MCF 10A (cell line): ENCODE data around the gene PTH2. TPM values are rescaled to one million over a fixed set of nuclear protein-coding genes. Genes with fewer than 3 reads are reported as not detected.

ENCODE experiments used
- BruUV-seq: library from RNA; stranded (reverse); fragments of 400-500 nt; replicated peaks from 2 replicates; lab custom pipeline; 2021; lab: Mats Ljungman, UMichigan
- CTCF ChIA-PET: fragments of 300-600 bp; sonication (Branson Sonifier 250); formaldehyde crosslinking; extraction: SDS; loops from one replicate; lab custom pipeline; 2021; ENCODE audit warnings: antibody characterized with exemption, inconsistent platforms; lab: Yijun Ruan, JAX
- POLR2A ChIA-PET: fragments of 300-600, 350-650 bp; sonication (Branson Sonifier 250); formaldehyde crosslinking; extraction: SDS; loops from one replicate; lab custom pipeline; 2020; ENCODE audit warnings: antibody characterized with exemption, inconsistent platforms; lab: Yijun Ruan, JAX
- DNase-seq: peaks from one replicate; pipeline ENCODE4 v3.0.0-alpha.2; 2018; ENCODE audit not compliant: unreplicated experiment
- H3K27ac Mint-ChIP-seq: one replicate; pipeline ENCODE4 v1.8.0; 2022; ENCODE audit warnings: mild to moderate bottlenecking, low read depth, mixed read lengths; ENCODE audit not compliant: unreplicated experiment
- H3K27me3 Mint-ChIP-seq: one replicate; pipeline ENCODE4 v1.8.0; 2022; ENCODE audit warnings: mixed read lengths; ENCODE audit not compliant: insufficient read depth, unreplicated experiment
- H3K36me3 Mint-ChIP-seq: one replicate; pipeline ENCODE4 v1.8.0; 2022; ENCODE audit warnings: mild to moderate bottlenecking, moderate library complexity, mixed read lengths; ENCODE audit not compliant: insufficient read depth, unreplicated experiment
- H3K4me1 Mint-ChIP-seq: one replicate; pipeline ENCODE4 v1.8.0; 2022; ENCODE audit warnings: mixed read lengths; ENCODE audit not compliant: insufficient read depth, unreplicated experiment
- H3K4me3 Mint-ChIP-seq: one replicate; pipeline ENCODE4 v1.8.0; 2022; ENCODE audit warnings: mild to moderate bottlenecking, moderate library complexity, mixed read lengths; ENCODE audit not compliant: unreplicated experiment
- H3K9me3 Mint-ChIP-seq: one replicate; pipeline ENCODE4 v1.8.0; 2022; ENCODE audit warnings: mixed read lengths; ENCODE audit not compliant: unreplicated experiment
- CTCF ChIP-seq: fragments of 200-600 bp; IDR thresholded peaks from one replicate; pipeline ENCODE4 v1.8.0; 2022; ENCODE audit warnings: antibody characterized with exemption, mild to moderate bottlenecking; ENCODE audit not compliant: unreplicated experiment
- intact Hi-C: fragments of 100-400 bp; cut with micrococcal nuclease; formaldehyde crosslinking; loops from 2 replicates; pipeline ENCODE4 v1.14.1; 2022
- total RNA-seq: library from RNA; stranded (reverse); gene quantifications from 2 replicates; pipeline ENCODE4 v1.2.3, GENCODE V29; 2022

PTH2 gene
- total RNA-seq, 1 experiment from 2014 or later = not detected

- intact Hi-C loops = no loop called here
- no TSS peak for BruUV-seq
- peaks cover 77% of the 10 kb centered on the region for H3K27me3 Mint-ChIP-seq
- H3K27ac Mint-ChIP-seq = no peak overlapping the region
- ChIA-PET POLR2A (interaction anchor here (1.1 kb wide), 1 partner anchor 45 kb away, joined by 3 read pairs; no protein-coding TSS in a partner anchor), CTCF (interaction anchor here (0.7 to 1.1 kb wide), 3 partner anchors 16 to 69 kb away, joined by 3 to 4 read pairs (median 3); no protein-coding TSS in a partner anchor)
- H3K36me3 Mint-ChIP-seq = no peaks in the 10 kb centered on the region
- no peaks in the 10 kb centered on the region for H3K9me3 Mint-ChIP-seq
- no peak for DNase-seq
- H3K4me3 Mint-ChIP-seq = no peak overlapping the region
- peaks cover 6% of the 10 kb centered on the region for H3K4me1 Mint-ChIP-seq
- TF ChIP-seq CTCF = no peak
Observed at GRCh38 chr19:49427339-49427738, 4.1 kb upstream of the PTH2 start.

GRCh38 chr19:49425922-49426592, 2.8 kb upstream of the PTH2 start:
- TF ChIP-seq CTCF = no peak
- Mint-ChIP-seq H3K4me1 (peaks cover 16% of the 10 kb centered on the region), H3K36me3 (no peaks in the 10 kb centered on the region), H3K9me3 (no peaks in the 10 kb centered on the region), H3K4me3 (no peak overlapping the region), H3K27me3 (peaks cover 89% of the 10 kb centered on the region), H3K27ac (no peak overlapping the region)
- ChIA-PET POLR2A (no interaction called here), CTCF (interaction anchor here (0.5 to 2.6 kb wide), 4 partner anchors 18 to 34 kb away, joined by 3 to 10 read pairs (median 3); no protein-coding TSS in a partner anchor)
- BruUV-seq = no TSS peak
- intact Hi-C loops = no loop called here
- DNase-seq = no peak

- H3K4me1 Mint-ChIP-seq = peaks cover 22% of the 10 kb centered on the region
Observed at GRCh38 chr19:49425178-49425577, 1.9 kb upstream of the PTH2 start, which contains the start of gene GFY. Gene GFY (plus strand): TSS chr19:49425388. CDS start chr19:49426431, 1,043 bp downstream.

More at GRCh38 chr19:49425178-49425577, 1.9 kb upstream of the PTH2 start, which contains the start of gene GFY:
- no peaks in the 10 kb centered on the region for H3K9me3 Mint-ChIP-seq
- DNase-seq = no peak
- ChIA-PET CTCF (interaction anchor here (1.0 to 2.6 kb wide), 4 partner anchors 15 to 33 kb away, joined by 3 to 10 read pairs (median 3); no protein-coding TSS in a partner anchor), POLR2A (no interaction called here)
- no peak for TF ChIP-seq CTCF
- H3K27me3 Mint-ChIP-seq = peaks cover 89% of the 10 kb centered on the region
- BruUV-seq = no TSS peak
- H3K36me3 Mint-ChIP-seq = no peaks in the 10 kb centered on the region
- H3K27ac Mint-ChIP-seq = no peak within 1 kb of the TSS
- intact Hi-C loops = no loop called here
- H3K4me3 Mint-ChIP-seq = no peak within 1 kb of the TSS
